ENCODE results near the gene TPH2. TPM values are rescaled to one million over a fixed set of nuclear protein-coding genes. Genes with fewer than 3 reads are reported as not detected.

The TPH2 gene
- total RNA-seq, 1 experiment from 2014 or later: 0.83 TPM

DNA sequence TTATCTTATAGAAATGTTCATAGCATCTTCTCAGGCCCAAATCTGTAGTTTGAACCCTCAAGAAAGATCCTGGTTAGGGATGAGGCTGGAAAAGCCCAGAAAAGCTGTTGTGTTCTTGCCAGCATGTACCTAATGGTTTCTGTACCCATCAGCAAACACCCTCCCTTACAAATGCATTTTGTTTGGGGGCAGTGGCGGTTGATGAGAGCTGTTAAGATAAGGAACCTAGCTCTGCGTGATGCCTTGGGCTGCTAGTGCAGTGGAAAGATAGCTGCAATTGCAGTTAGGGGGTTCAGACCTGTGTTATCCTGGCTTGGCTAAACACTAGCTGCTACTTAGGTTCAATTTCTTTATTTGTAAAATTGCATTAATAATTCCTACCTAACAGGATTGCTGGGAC is 3.6 kb downstream of the TPH2 start:
- ChIA-PET POLR2A (no interaction called here), CTCF (interaction anchor here (1.2 to 2.5 kb wide), 2 partner anchors 96 to 162 kb away, joined by 3 to 6 read pairs; no protein-coding TSS in a partner anchor)
- Mint-ChIP-seq H3K4me3 (no peak overlapping the region), H3K4me1 (peaks cover 68% of the 10 kb centered on the region), H3K36me3 (no peaks in the 10 kb centered on the region), H3K27ac (no peak overlapping the region), H3K27me3 (ENCODE audit: low read depth) (no peaks in the 10 kb centered on the region), H3K9me3 (no peaks in the 10 kb centered on the region)
- peak; percentile 33; the same call in 1 of the 2 replicates for ATAC-seq
- no peak for DNase-seq (ENCODE audit: low spot score)
- TF ChIP-seq ETV6 (CRISPR knock-in tag; IDR thresholded peaks at IDR 0.05) (no peak), ZNF232 (CRISPR knock-in tag; IDR thresholded peaks at IDR 0.05) (no peak)
- TF ChIP-seq, protein P1, sequence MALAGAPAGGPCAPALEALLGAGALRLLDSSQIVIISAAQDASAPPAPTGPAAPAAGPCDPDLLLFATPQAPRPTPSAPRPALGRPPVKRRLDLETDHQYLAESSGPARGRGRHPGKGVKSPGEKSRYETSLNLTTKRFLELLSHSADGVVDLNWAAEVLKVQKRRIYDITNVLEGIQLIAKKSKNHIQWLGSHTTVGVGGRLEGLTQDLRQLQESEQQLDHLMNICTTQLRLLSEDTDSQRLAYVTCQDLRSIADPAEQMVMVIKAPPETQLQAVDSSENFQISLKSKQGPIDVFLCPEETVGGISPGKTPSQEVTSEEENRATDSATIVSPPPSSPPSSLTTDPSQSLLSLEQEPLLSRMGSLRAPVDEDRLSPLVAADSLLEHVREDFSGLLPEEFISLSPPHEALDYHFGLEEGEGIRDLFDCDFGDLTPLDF (CRISPR knock-in tag; IDR thresholded peaks at IDR 0.05): no peak

DNA sequence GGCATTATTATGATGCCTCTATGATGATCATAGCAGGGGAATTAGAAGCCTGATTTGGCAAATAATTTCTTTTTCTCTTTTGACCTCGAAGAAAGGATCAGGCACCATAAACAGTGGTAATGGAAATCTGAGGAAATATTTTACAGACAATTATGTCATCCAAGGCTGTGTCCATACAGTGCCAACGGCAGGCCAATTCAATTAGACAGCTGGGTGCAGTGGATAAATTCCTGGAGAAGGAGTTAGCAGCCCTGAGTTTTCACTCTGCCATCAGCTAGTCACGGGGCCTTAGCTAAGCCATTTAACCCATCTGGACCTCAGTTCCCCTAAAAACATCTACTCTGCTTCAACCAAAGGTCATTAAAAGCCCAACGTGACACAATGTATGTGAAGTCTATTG is 4.1 kb downstream of the TPH2 start:
- peaks cover 71% of the 10 kb centered on the region for H3K4me1 Mint-ChIP-seq
- ChIA-PET POLR2A (no interaction called here), CTCF (interaction anchor here (2.5 kb wide), 1 partner anchor 97 kb away, joined by 6 read pairs; no protein-coding TSS in a partner anchor)
- DNase-seq (ENCODE audit: low spot score): no peak
- no peaks in the 10 kb centered on the region for H3K36me3 Mint-ChIP-seq
- H3K4me3 Mint-ChIP-seq: no peak overlapping the region
- H3K9me3 Mint-ChIP-seq: no peaks in the 10 kb centered on the region
- ATAC-seq: no peak
- H3K27me3 Mint-ChIP-seq (ENCODE audit: low read depth): no peaks in the 10 kb centered on the region
- TF ChIP-seq GRHL2 (CRISPR knock-in tag; IDR thresholded peaks at IDR 0.05; ENCODE audit: insufficient replicate concordance, severe bottlenecking) (no peak), RELA (CRISPR knock-in tag; IDR thresholded peaks at IDR 0.05; ENCODE audit: borderline replicate concordance) (no peak), SMAD4 (CRISPR knock-in tag; IDR thresholded peaks at IDR 0.05) (no peak), OVOL2 (CRISPR knock-in tag; IDR thresholded peaks at IDR 0.05; ENCODE audit: borderline replicate concordance) (no peak)
- TF ChIP-seq, protein P2, sequence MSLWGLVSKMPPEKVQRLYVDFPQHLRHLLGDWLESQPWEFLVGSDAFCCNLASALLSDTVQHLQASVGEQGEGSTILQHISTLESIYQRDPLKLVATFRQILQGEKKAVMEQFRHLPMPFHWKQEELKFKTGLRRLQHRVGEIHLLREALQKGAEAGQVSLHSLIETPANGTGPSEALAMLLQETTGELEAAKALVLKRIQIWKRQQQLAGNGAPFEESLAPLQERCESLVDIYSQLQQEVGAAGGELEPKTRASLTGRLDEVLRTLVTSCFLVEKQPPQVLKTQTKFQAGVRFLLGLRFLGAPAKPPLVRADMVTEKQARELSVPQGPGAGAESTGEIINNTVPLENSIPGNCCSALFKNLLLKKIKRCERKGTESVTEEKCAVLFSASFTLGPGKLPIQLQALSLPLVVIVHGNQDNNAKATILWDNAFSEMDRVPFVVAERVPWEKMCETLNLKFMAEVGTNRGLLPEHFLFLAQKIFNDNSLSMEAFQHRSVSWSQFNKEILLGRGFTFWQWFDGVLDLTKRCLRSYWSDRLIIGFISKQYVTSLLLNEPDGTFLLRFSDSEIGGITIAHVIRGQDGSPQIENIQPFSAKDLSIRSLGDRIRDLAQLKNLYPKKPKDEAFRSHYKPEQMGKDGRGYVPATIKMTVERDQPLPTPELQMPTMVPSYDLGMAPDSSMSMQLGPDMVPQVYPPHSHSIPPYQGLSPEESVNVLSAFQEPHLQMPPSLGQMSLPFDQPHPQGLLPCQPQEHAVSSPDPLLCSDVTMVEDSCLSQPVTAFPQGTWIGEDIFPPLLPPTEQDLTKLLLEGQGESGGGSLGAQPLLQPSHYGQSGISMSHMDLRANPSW (CRISPR knock-in tag; conservative IDR thresholded peaks at IDR 0.05; ENCODE audit: low read depth): no peak
- TF ChIP-seq, protein P3, sequence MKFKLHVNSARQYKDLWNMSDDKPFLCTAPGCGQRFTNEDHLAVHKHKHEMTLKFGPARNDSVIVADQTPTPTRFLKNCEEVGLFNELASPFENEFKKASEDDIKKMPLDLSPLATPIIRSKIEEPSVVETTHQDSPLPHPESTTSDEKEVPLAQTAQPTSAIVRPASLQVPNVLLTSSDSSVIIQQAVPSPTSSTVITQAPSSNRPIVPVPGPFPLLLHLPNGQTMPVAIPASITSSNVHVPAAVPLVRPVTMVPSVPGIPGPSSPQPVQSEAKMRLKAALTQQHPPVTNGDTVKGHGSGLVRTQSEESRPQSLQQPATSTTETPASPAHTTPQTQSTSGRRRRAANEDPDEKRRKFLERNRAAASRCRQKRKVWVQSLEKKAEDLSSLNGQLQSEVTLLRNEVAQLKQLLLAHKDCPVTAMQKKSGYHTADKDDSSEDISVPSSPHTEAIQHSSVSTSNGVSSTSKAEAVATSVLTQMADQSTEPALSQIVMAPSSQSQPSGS (CRISPR knock-in tag; IDR thresholded peaks at IDR 0.05; ENCODE audit: borderline replicate concordance, low read depth): no peak
- TF ChIP-seq, protein P4, sequence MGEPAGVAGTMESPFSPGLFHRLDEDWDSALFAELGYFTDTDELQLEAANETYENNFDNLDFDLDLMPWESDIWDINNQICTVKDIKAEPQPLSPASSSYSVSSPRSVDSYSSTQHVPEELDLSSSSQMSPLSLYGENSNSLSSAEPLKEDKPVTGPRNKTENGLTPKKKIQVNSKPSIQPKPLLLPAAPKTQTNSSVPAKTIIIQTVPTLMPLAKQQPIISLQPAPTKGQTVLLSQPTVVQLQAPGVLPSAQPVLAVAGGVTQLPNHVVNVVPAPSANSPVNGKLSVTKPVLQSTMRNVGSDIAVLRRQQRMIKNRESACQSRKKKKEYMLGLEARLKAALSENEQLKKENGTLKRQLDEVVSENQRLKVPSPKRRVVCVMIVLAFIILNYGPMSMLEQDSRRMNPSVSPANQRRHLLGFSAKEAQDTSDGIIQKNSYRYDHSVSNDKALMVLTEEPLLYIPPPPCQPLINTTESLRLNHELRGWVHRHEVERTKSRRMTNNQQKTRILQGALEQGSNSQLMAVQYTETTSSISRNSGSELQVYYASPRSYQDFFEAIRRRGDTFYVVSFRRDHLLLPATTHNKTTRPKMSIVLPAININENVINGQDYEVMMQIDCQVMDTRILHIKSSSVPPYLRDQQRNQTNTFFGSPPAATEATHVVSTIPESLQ (CRISPR knock-in tag; IDR thresholded peaks at IDR 0.05): no peak
- TF ChIP-seq, protein P5, sequence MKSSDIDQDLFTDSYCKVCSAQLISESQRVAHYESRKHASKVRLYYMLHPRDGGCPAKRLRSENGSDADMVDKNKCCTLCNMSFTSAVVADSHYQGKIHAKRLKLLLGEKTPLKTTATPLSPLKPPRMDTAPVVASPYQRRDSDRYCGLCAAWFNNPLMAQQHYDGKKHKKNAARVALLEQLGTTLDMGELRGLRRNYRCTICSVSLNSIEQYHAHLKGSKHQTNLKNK (CRISPR knock-in tag; IDR thresholded peaks at IDR 0.05): no peak
- TF ChIP-seq, protein P6, sequence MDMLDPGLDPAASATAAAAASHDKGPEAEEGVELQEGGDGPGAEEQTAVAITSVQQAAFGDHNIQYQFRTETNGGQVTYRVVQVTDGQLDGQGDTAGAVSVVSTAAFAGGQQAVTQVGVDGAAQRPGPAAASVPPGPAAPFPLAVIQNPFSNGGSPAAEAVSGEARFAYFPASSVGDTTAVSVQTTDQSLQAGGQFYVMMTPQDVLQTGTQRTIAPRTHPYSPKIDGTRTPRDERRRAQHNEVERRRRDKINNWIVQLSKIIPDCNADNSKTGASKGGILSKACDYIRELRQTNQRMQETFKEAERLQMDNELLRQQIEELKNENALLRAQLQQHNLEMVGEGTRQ (CRISPR knock-in tag; IDR thresholded peaks at IDR 0.05): no peak
- TF ChIP-seq, protein P7, sequence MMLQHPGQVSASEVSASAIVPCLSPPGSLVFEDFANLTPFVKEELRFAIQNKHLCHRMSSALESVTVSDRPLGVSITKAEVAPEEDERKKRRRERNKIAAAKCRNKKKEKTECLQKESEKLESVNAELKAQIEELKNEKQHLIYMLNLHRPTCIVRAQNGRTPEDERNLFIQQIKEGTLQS (CRISPR knock-in tag; conservative IDR thresholded peaks at IDR 0.05): no peak
- TF ChIP-seq, protein P8, sequence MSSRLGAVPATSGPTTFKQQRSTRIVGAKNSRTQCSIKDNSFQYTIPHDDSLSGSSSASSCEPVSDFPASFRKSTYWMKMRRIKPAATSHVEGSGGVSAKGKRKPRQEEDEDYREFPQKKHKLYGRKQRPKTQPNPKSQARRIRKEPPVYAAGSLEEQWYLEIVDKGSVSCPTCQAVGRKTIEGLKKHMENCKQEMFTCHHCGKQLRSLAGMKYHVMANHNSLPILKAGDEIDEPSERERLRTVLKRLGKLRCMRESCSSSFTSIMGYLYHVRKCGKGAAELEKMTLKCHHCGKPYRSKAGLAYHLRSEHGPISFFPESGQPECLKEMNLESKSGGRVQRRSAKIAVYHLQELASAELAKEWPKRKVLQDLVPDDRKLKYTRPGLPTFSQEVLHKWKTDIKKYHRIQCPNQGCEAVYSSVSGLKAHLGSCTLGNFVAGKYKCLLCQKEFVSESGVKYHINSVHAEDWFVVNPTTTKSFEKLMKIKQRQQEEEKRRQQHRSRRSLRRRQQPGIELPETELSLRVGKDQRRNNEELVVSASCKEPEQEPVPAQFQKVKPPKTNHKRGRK (CRISPR knock-in tag; IDR thresholded peaks at IDR 0.05; ENCODE audit: borderline replicate concordance): no peak
- TF ChIP-seq, protein P9, sequence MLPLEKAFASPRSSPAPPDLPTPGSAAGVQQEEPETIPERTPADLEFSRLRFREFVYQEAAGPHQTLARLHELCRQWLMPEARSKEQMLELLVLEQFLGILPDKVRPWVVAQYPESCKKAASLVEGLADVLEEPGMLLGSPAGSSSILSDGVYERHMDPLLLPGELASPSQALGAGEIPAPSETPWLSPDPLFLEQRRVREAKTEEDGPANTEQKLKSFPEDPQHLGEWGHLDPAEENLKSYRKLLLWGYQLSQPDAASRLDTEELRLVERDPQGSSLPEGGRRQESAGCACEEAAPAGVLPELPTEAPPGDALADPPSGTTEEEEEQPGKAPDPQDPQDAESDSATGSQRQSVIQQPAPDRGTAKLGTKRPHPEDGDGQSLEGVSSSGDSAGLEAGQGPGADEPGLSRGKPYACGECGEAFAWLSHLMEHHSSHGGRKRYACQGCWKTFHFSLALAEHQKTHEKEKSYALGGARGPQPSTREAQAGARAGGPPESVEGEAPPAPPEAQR (CRISPR knock-in tag; IDR thresholded peaks at IDR 0.05): no peak
- TF ChIP-seq, protein P10, sequence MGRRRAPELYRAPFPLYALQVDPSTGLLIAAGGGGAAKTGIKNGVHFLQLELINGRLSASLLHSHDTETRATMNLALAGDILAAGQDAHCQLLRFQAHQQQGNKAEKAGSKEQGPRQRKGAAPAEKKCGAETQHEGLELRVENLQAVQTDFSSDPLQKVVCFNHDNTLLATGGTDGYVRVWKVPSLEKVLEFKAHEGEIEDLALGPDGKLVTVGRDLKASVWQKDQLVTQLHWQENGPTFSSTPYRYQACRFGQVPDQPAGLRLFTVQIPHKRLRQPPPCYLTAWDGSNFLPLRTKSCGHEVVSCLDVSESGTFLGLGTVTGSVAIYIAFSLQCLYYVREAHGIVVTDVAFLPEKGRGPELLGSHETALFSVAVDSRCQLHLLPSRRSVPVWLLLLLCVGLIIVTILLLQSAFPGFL (CRISPR knock-in tag; IDR thresholded peaks at IDR 0.05; ENCODE audit: borderline replicate concordance): no peak
- no peak overlapping the region for H3K27ac Mint-ChIP-seq

Data from WTC11 (cell line).